Measurements from ENCODE around the gene GSK3B.
A peak's percentile ranks its signal among the peaks of the same experiment; 100 is the strongest.
"Not testable (repeated sequence)": the region's sequence is repeated elsewhere in the genome, so short reads cannot be mapped to it uniquely, and the experiment has no call there.

GSK3B gene

DNA sequence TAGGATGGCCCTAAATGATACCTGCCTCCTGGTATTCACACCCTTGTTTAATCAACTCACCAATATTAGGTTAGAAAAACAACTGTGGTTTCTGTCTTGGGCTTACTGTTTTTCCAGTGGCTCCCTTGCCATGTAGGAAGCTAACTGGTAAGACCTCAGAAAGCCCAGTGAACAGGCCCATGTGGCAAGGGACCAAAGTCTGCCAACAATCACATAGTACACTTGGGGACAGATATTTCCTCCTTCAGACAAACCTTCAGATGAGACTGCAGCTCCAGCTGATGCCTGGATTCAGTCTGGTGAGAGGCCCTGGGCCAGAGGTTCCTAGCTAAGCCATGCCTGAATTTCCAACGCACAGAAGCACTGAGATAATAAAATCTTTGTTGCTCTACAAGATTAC lies 96.1 kb downstream of the GSK3B start:
- Histone ChIP-seq H3K79me2 (ENCODE audit: control insufficient read depth, insufficient read depth, low read length) (peaks cover 5% of the 10 kb centered on the region), H3K4me2 (ENCODE audit: low read length) (no peak overlapping the region), H3K56ac (ENCODE audit: low read length) (no peak overlapping the region), H3K18ac (ENCODE audit: low read length) (no peak overlapping the region), H3K4me3 (ENCODE audit: low read length) (no peak overlapping the region), H4K8ac (ENCODE audit: low read depth, low read length) (no peak overlapping the region), H3K79me1 (ENCODE audit: low read length) (peaks cover 6% of the 10 kb centered on the region), H3K4ac (ENCODE audit: low read depth, low read length) (no peak overlapping the region), H3K4me1 (ENCODE audit: control insufficient read depth, low read depth, low read length) (no peaks in the 10 kb centered on the region), H3K27me3 (ENCODE audit: insufficient read depth, low read length, poor library complexity) (no peaks in the 10 kb centered on the region), H2BK120ac (ENCODE audit: low read depth, low read length) (no peak overlapping the region), H3K36me3 (ENCODE audit: control insufficient read depth, insufficient read depth, low read length) (peaks cover 3% of the 10 kb centered on the region), H4K5ac (ENCODE audit: low read length) (no peak overlapping the region), H2BK5ac (ENCODE audit: low read length) (no peak overlapping the region), H3K23ac (ENCODE audit: low read length) (peak overlapping the region; percentile 66), H3K27ac (ENCODE audit: low read depth, low read length) (no peak overlapping the region), H2BK15ac (replicated peaks; ENCODE audit: low read depth) (no peak overlapping the region), H3K9ac (ENCODE audit: low read length) (no peak overlapping the region), H2AK5ac (ENCODE audit: low read length) (no peak overlapping the region)
- no CpG with 5 or more reads among the region's 1 CpG for WGBS (ENCODE audit: extremely low coverage, insufficient coverage, low lambda C conversion rate)
- DNase-seq = no peak

DNA sequence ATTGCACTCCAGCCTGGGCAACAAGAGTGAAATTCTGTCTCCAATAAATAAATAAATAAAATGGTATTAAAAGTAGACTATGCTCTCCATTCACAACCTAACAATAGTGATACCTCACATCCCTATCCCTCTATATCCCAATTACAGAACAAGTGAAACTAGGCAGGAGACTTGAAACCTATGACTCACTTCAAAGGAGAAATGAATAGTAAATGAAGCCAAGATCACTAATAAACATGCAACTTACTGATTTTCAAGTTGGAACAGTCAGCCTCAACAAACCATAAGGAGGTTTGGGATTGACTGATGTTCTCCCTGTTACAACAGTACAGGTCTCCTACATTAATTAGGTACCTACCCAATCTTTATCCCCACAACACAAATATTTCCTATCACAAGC lies 103.4 kb downstream of the GSK3B start:
- H4K5ac ChIP-seq (ENCODE audit: low read length) = no peak overlapping the region
- H3K9ac ChIP-seq (ENCODE audit: low read length) = no peak overlapping the region
- H3K27me3 ChIP-seq (ENCODE audit: insufficient read depth, low read length, poor library complexity) = no peaks in the 10 kb centered on the region
- no peak overlapping the region for H3K56ac ChIP-seq (ENCODE audit: low read length)
- H2BK15ac ChIP-seq (replicated peaks; ENCODE audit: low read depth) = no peak overlapping the region
- H3K4me3 ChIP-seq (ENCODE audit: low read length) = no peak overlapping the region
- H3K79me1 ChIP-seq (ENCODE audit: low read length) = peaks cover 4% of the 10 kb centered on the region
- H3K79me2 ChIP-seq (ENCODE audit: control insufficient read depth, insufficient read depth, low read length) = peaks cover 6% of the 10 kb centered on the region
- H2BK5ac ChIP-seq (ENCODE audit: low read length) = no peak overlapping the region
- no peak overlapping the region for H2BK120ac ChIP-seq (ENCODE audit: low read depth, low read length)
- no peak overlapping the region for H4K8ac ChIP-seq (ENCODE audit: low read depth, low read length)
- H3K4ac ChIP-seq (ENCODE audit: low read depth, low read length) = no peak overlapping the region
- H2AK5ac ChIP-seq (ENCODE audit: low read length) = no peak overlapping the region
- no peak overlapping the region for H3K27ac ChIP-seq (ENCODE audit: low read depth, low read length)
- H3K4me1 ChIP-seq (ENCODE audit: control insufficient read depth, low read depth, low read length) = no peaks in the 10 kb centered on the region
- no peak overlapping the region for H3K23ac ChIP-seq (ENCODE audit: low read length)
- no peak overlapping the region for H3K18ac ChIP-seq (ENCODE audit: low read length)
- no peak overlapping the region for H3K4me2 ChIP-seq (ENCODE audit: low read length)
- DNase-seq = no peak
- H3K36me3 ChIP-seq (ENCODE audit: control insufficient read depth, insufficient read depth, low read length) = no peaks in the 10 kb centered on the region

DNA sequence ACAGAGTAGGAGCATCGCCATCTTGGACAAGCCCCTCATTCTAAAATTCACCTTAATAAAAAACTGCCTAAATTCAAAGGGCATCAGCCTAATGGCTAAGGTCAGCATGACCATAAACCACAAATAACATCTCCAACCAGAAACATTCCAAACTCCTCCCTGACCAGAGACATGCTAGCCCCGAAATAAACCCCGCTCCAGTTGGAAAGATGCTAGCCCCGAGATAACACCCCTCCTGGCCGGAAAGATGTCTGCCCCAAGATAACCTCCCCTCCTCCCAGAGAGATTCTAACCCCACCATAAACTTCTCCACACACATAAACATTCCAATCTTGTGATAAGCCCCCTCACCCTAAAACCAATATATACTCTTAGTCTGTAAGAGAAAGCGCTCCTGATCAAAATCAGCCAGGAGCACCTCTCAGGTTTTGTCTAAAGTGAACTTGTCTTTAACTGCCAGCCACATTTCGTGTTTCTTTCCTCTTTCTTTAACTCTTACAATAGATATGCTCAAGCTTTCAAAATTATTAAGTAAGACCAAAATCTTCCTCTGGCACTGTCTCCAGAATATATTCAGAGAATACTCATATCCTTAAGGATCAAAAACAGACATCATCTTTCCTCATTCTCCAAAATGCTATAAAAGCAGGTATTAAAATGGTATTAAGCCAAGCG lies 104.1 kb downstream of the GSK3B start:
- Histone ChIP-seq H3K79me2 (ENCODE audit: control insufficient read depth, insufficient read depth, low read length) (peaks cover 6% of the 10 kb centered on the region), H3K4me3 (ENCODE audit: low read length) (no peak overlapping the region), H4K5ac (ENCODE audit: low read length) (no peak overlapping the region), H3K4ac (ENCODE audit: low read depth, low read length) (no peak overlapping the region), H3K79me1 (ENCODE audit: low read length) (peaks cover 4% of the 10 kb centered on the region), H3K23ac (ENCODE audit: low read length) (no peak overlapping the region), H2BK15ac (replicated peaks; ENCODE audit: low read depth) (no peak overlapping the region), H3K4me2 (ENCODE audit: low read length) (no peak overlapping the region), H4K8ac (ENCODE audit: low read depth, low read length) (no peak overlapping the region), H3K27ac (ENCODE audit: low read depth, low read length) (no peak overlapping the region), H2BK5ac (ENCODE audit: low read length) (no peak overlapping the region), H3K56ac (ENCODE audit: low read length) (no peak overlapping the region), H2BK120ac (ENCODE audit: low read depth, low read length) (no peak overlapping the region), H3K4me1 (ENCODE audit: control insufficient read depth, low read depth, low read length) (no peaks in the 10 kb centered on the region), H3K9ac (ENCODE audit: low read length) (no peak overlapping the region), H2AK5ac (ENCODE audit: low read length) (no peak overlapping the region), H3K27me3 (ENCODE audit: insufficient read depth, low read length, poor library complexity) (no peaks in the 10 kb centered on the region), H3K36me3 (ENCODE audit: control insufficient read depth, insufficient read depth, low read length) (no peaks in the 10 kb centered on the region), H3K18ac (ENCODE audit: low read length) (no peak overlapping the region)
- WGBS (ENCODE audit: extremely low coverage, insufficient coverage, low lambda C conversion rate) = no CpG with 5 or more reads among the region's 8 CpGs
- no peak for DNase-seq

GRCh38 chr3:119986812-119987211 lies 107.4 kb downstream of the GSK3B start:
- not testable (repeated sequence) for H3K36me3 ChIP-seq (ENCODE audit: control insufficient read depth, insufficient read depth, low read length)

GRCh38 chr3:119981386-119981785 lies 112.9 kb downstream of the GSK3B start:
- Histone ChIP-seq H3K4me3 (ENCODE audit: low read length) (no peak overlapping the region), H3K23ac (ENCODE audit: low read length) (no peak overlapping the region), H3K27ac (ENCODE audit: low read depth, low read length) (no peak overlapping the region), H3K79me2 (ENCODE audit: control insufficient read depth, insufficient read depth, low read length) (no peaks in the 10 kb centered on the region), H3K27me3 (ENCODE audit: insufficient read depth, low read length, poor library complexity) (no peaks in the 10 kb centered on the region), H3K36me3 (ENCODE audit: control insufficient read depth, insufficient read depth, low read length) (no peaks in the 10 kb centered on the region), H2BK15ac (replicated peaks; ENCODE audit: low read depth) (no peak overlapping the region), H2BK5ac (ENCODE audit: low read length) (no peak overlapping the region), H3K4ac (ENCODE audit: low read depth, low read length) (no peak overlapping the region), H3K56ac (ENCODE audit: low read length) (no peak overlapping the region), H3K4me2 (ENCODE audit: low read length) (no peak overlapping the region), H3K9ac (ENCODE audit: low read length) (no peak overlapping the region), H3K79me1 (ENCODE audit: low read length) (peaks cover 4% of the 10 kb centered on the region), H4K8ac (ENCODE audit: low read depth, low read length) (no peak overlapping the region), H3K4me1 (ENCODE audit: control insufficient read depth, low read depth, low read length) (no peaks in the 10 kb centered on the region), H2AK5ac (ENCODE audit: low read length) (no peak overlapping the region), H2BK120ac (ENCODE audit: low read depth, low read length) (no peak overlapping the region), H4K5ac (ENCODE audit: low read length) (no peak overlapping the region), H3K18ac (ENCODE audit: low read length) (no peak overlapping the region)
- DNase-seq = no peak
- no CpG with 5 or more reads among the region's 14 CpGs for WGBS (ENCODE audit: extremely low coverage, insufficient coverage, low lambda C conversion rate)

More at GRCh38 chr3:119986812-119987211, 107.4 kb downstream of the GSK3B start:
- not testable (repeated sequence) for H3K56ac ChIP-seq (ENCODE audit: low read length); H2BK5ac ChIP-seq (ENCODE audit: low read length); H3K27me3 ChIP-seq (ENCODE audit: insufficient read depth, low read length, poor library complexity); H2BK15ac ChIP-seq (replicated peaks; ENCODE audit: low read depth); DNase-seq; H3K4me1 ChIP-seq (ENCODE audit: control insufficient read depth, low read depth, low read length); H3K4me3 ChIP-seq (ENCODE audit: low read length); H3K9ac ChIP-seq (ENCODE audit: low read length); H2BK120ac ChIP-seq (ENCODE audit: low read depth, low read length); H3K4me2 ChIP-seq (ENCODE audit: low read length); H2AK5ac ChIP-seq (ENCODE audit: low read length); H3K79me2 ChIP-seq (ENCODE audit: control insufficient read depth, insufficient read depth, low read length); H3K27ac ChIP-seq (ENCODE audit: low read depth, low read length); H3K4ac ChIP-seq (ENCODE audit: low read depth, low read length); H3K79me1 ChIP-seq (ENCODE audit: low read length); H4K8ac ChIP-seq (ENCODE audit: low read depth, low read length); H3K18ac ChIP-seq (ENCODE audit: low read length); H3K23ac ChIP-seq (ENCODE audit: low read length); H4K5ac ChIP-seq (ENCODE audit: low read length)
- no CpG with 5 or more reads among the region's 4 CpGs for WGBS (ENCODE audit: extremely low coverage, insufficient coverage, low lambda C conversion rate)

DNA sequence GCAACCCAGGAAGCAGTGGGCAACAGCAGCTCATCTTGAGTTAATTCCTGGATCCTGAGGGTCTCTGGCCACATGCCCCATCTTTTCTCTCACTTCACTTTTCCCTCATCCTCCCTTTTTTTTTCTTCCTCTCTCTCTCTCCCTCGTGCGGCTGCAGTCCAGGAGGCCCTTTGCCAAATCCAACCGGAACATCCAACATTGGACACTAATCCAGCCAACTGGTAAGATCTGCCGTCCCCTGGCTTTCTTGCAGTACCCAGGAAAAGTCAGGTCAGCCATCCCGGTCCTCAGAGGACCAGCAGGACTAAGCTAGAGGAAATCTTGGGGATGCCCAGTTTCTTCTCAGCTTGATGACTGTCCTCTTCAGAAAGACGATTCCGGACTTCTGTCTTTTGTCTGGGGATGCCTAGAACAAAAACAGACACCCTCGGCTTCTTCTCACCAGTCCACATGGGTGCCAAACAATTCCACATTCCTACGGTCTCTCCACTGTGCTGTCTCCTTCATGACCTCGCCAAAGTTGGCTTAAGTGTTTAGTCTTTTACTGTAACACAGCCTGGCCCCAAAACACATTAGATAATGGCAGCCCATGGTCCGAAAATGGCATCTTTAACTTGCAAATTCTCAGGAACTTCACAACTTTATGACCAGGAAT lies 115.6 kb downstream of the GSK3B start:
- no peak overlapping the region for H3K4ac ChIP-seq (ENCODE audit: low read depth, low read length)
- H3K36me3 ChIP-seq (ENCODE audit: control insufficient read depth, insufficient read depth, low read length) = no peaks in the 10 kb centered on the region
- peaks cover 6% of the 10 kb centered on the region for H3K79me1 ChIP-seq (ENCODE audit: low read length)
- no peaks in the 10 kb centered on the region for H3K27me3 ChIP-seq (ENCODE audit: insufficient read depth, low read length, poor library complexity)
- no peak overlapping the region for H2BK15ac ChIP-seq (replicated peaks; ENCODE audit: low read depth)
- H2AK5ac ChIP-seq (ENCODE audit: low read length) = no peak overlapping the region
- H3K27ac ChIP-seq (ENCODE audit: low read depth, low read length) = no peak overlapping the region
- no peak for DNase-seq
- H3K18ac ChIP-seq (ENCODE audit: low read length) = no peak overlapping the region
- H3K4me3 ChIP-seq (ENCODE audit: low read length) = no peak overlapping the region
- peaks cover 5% of the 10 kb centered on the region for H3K79me2 ChIP-seq (ENCODE audit: control insufficient read depth, insufficient read depth, low read length)
- no peak overlapping the region for H3K56ac ChIP-seq (ENCODE audit: low read length)
- H3K9ac ChIP-seq (ENCODE audit: low read length) = no peak overlapping the region
- H3K23ac ChIP-seq (ENCODE audit: low read length) = no peak overlapping the region
- no CpG with 5 or more reads among the region's 11 CpGs for WGBS (ENCODE audit: extremely low coverage, insufficient coverage, low lambda C conversion rate)
- no peak overlapping the region for H4K8ac ChIP-seq (ENCODE audit: low read depth, low read length)
- H4K5ac ChIP-seq (ENCODE audit: low read length) = no peak overlapping the region
- H2BK120ac ChIP-seq (ENCODE audit: low read depth, low read length) = no peak overlapping the region
- no peak overlapping the region for H2BK5ac ChIP-seq (ENCODE audit: low read length)
- no peak overlapping the region for H3K4me2 ChIP-seq (ENCODE audit: low read length)
- no peaks in the 10 kb centered on the region for H3K4me1 ChIP-seq (ENCODE audit: control insufficient read depth, low read depth, low read length)
